ENCODE measurements around the gene SDK2. TPM values are rescaled to one million over a fixed set of nuclear protein-coding genes. Genes with fewer than 3 reads are reported as not detected.

The SDK2 gene, protein sequence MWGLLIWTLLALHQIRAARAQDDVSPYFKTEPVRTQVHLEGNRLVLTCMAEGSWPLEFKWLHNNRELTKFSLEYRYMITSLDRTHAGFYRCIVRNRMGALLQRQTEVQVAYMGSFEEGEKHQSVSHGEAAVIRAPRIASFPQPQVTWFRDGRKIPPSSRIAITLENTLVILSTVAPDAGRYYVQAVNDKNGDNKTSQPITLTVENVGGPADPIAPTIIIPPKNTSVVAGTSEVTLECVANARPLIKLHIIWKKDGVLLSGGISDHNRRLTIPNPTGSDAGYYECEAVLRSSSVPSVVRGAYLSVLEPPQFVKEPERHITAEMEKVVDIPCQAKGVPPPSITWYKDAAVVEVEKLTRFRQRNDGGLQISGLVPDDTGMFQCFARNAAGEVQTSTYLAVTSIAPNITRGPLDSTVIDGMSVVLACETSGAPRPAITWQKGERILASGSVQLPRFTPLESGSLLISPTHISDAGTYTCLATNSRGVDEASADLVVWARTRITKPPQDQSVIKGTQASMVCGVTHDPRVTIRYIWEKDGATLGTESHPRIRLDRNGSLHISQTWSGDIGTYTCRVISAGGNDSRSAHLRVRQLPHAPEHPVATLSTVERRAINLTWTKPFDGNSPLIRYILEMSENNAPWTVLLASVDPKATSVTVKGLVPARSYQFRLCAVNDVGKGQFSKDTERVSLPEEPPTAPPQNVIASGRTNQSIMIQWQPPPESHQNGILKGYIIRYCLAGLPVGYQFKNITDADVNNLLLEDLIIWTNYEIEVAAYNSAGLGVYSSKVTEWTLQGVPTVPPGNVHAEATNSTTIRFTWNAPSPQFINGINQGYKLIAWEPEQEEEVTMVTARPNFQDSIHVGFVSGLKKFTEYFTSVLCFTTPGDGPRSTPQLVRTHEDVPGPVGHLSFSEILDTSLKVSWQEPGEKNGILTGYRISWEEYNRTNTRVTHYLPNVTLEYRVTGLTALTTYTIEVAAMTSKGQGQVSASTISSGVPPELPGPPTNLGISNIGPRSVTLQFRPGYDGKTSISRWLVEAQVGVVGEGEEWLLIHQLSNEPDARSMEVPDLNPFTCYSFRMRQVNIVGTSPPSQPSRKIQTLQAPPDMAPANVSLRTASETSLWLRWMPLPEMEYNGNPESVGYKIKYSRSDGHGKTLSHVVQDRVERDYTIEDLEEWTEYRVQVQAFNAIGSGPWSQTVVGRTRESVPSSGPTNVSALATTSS (N-terminal part only)
- 44.0 TPM for polyA plus RNA-seq (ENCODE audit: insufficient read length)

DNA sequence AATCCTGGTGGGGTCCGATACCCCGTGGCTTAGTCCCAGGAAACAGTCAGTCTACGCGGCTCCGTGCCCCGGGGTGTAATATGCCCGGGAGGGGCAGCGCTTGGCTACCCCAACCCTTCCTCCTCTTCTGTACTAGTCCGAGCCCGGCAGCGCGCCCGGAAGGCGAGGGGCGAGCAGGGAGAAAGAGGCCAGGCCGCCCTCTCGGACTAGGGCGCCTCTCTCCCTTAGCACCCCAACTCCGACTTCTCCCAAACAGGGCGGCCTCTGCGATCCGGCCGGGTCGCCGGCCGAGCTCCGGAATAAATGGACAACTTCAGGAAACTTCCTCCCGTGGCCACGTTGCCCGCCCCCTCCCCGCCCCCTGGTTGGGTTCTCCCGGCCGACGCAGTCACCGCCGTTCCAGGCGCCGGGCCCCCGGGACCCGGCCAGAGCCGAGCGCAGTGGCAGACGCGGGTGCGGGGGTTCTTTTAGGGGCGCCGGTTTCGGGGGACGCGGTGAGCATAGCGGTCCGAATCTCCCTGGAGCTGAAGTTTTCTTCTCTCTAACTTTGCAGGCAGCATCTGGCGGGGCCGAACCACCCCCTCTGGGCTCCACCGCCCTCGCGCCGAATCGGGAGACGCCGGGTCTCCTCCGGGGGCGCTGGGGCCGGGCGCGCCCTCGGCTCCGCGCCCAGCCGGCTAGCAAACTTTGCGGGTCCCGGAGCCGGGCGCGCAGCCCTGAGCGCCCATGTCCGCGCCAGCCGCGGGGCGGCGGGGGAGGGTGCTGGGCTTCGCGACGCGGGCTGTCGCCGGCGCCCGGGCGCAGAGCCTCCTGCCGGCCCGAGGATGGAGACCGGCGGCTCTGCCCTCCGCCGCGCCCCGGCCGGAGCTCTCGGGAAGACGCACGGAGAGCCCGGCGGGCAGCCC lies at the start of gene SDK2:
Gene SDK2 (minus strand): TSS at position 301 of the 905 bp plus-strand sequence. CDS start 357 bp downstream, outside the sequence.
- DNase-seq, result no peak

DNA sequence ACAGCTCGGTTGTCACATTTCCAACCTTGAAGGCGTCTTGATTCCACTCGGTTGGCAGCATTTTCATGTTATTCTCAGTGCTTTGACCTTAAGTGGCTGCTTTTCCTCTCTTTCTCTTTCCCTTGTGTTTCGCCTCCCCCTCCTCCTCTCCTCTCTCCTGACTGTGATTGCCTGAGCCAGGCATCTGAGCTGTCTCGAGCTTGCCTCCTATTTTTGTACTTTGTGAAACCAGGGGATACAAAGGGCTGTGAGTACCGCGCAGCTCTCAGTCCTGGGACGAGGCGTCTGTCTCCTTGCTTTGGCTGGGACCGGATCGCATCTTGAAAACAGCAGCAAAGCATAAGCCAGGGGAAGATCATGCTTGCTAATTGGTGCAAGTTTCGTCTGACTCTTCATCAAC lies 48.8 kb upstream of the SDK2 start:
- no peak for DNase-seq

DNA sequence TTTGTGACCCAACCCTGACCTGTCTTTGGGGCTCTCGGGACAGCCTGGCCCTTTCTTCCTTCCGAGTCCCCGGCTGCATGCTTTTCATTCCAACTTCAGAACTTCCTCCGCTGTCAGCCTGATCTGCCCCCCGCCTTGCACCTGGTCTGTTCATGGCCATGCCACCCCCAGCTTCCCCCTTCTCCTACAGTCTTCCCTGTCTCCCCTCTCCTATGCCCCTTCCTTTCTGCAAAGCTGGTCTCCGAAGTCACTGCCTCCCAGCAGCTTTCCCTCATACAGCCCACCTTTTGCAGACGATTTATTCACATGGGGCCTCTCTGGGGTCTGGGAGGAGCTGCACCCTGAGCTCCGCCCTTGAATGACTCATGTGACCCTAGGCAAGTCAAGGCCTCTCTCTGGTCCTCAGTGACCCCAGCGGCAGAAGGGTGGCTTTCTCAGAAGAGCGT lies 47.1 kb upstream of the SDK2 start:
- DNase-seq, result no peak

DNA sequence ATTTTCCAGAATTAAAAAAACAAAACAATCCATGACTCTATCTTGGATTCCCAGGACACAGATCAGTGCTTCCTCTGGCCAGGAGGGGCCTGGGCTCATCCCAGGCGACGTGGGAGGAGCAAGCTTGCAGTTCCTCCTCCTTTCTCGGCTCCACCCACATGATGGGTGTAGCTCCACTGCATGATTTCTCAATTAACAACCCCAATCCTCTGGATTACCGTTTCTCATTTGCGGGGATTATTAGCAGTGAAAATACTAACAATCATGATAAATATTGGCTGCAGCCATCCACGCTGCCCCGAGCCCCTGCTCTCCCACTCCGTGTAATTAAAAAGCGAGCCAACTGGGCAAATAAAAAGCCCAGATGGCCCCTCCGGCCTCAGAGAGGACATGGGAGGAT lies 46.4 kb upstream of the SDK2 start:
- no peak for DNase-seq

DNA sequence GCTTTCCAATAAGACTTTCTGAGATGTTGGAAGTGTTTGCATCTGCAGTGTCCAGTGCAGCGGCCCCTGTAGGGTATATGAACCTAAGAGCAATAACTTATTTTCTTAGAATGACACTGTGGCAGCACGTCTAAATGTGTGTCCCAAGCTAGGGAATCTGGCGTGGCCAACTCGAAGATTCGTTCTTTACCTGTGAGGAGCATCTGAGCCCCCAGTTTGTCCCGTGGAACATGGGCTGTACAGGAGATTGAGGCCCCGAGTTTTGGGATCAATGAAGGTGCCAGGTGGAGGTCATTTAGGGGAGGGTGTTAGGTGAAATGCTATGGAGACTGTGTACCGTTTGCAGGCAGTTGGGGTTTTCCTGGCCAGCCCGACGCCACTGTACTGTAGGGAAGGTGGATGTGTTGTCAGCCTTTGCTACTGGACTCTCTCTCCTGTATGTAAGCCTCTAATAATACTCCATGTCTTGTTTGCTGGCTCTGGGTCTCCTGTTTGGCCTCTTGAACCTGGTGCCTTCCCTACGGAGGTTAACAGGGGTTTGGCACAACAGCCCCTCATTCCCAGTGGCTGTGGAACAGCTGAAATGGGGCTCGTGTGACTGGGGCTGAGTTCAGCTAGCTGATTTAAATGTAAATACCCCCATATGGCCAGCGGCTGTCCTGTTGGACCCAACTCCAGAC lies 45.5 kb upstream of the SDK2 start:
- no peak for DNase-seq

DNA sequence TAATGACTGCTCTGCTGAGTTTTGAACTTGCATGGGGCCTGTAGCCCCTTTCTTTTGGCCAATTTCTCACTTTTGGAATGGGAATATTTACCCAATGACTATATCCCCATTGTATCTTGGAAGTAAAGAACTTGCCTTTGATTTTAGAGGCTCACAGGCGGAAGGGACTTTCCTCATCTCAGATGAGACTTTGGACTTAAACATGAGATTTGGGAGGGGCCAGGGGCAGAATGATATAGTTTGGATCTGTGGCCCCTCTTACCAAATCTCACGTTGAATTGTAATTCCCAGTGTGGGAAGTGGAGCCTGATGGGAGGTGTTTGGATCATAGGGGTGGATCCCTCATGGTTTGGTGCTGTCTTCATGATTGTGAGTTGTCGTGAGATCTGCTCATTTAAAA lies 42.7 kb upstream of the SDK2 start:
- no peak for DNase-seq

DNA sequence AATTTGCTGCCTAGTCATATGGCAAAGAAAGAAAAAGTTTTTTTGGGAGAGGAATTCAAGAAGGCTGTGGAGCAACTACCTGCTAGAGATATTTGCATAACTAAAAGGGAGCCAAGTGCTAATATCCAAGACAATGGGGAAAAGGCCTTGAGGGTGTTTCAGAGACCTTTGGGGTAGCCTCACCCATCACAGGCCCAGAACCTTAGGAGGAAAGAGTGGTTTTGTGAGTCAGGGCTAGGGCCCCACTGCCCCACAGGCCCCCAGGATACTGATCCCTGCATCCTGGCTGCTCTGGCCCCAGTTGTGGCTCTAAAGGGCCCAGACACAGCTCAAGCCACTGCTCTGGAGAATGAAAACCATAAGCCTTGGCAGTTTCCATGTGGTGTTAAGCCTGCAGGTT lies 41.9 kb upstream of the SDK2 start:
- no peak for DNase-seq

DNA sequence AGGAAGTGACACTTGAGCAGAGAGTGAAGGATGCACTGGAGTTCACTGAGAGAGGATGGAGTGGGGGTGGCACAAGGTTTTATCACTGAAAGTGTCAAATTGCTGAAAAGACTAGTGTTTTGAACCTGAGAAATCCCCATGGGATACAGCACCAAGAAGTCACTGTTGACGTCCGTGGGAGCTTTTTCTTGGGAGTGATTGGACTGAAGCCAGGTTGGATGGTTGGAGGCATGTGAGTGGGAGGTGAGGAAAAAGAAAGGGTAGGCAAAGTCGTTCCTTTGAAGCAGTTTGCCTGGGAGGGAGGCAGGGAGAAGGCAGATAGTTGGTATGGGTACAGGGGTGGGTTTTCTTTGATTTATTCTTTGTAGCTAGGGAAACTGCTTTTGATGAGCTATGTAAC lies 39.9 kb upstream of the SDK2 start:
- no peak for DNase-seq

DNA sequence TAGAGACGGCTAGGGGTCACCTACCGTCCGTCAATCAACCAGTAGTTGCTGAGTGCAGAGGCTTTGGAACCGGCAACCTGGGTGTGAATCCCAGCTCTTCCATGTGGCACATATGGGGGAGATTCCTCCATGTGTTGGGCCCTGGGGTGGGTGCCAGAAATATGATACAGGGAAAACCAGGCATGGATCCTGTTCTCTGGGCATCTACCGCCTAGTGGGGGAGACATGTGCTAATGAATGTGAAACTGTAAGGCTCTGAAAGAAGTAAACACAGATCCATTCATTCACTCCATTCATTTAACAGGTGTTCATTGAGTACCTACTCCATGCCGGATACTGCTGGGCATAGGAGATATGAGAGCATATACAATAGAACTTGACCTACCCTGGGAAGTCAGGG lies 39.5 kb upstream of the SDK2 start:
- DNase-seq, result no peak

DNA sequence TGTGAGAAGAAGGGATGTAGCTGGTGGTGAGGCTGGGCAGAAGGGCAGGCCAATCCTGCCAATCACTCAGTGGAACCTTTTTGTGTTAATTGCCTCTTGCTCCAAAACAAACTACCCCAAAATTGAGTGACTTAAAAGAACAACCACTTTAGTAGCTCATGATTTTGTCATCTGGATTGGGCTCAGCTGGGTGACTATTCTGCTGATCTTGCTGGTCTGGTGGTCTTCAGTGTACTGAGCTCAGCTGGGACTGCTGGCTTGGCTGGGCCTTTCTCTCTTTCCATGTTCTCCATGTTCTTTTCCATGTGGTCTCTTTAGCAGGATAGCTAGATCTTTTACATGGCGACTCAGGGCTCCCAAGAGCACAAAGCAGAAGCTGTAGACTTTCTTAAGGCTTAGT lies 37.7 kb upstream of the SDK2 start:
- no peak for DNase-seq

DNA sequence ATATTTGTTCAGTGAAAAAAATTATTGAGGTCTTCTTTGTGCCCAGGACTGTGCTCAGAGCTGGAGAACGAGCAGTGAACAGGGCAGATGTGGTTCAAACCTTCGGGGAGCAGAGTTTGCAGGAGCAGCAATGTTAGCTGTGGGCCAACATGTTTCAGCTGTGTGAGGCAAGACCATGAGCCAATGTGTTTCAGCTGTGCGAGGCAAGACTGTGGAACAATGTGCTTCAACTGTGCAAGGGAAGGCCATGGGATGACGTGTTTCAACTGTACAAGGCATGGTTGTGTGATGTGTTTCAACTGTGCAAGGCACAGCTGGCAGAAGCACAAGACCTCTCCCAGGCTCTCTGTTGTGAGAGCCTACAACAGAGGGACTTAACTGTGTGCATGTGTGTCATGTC lies 35.2 kb upstream of the SDK2 start:
- DNase-seq, result no peak

DNA sequence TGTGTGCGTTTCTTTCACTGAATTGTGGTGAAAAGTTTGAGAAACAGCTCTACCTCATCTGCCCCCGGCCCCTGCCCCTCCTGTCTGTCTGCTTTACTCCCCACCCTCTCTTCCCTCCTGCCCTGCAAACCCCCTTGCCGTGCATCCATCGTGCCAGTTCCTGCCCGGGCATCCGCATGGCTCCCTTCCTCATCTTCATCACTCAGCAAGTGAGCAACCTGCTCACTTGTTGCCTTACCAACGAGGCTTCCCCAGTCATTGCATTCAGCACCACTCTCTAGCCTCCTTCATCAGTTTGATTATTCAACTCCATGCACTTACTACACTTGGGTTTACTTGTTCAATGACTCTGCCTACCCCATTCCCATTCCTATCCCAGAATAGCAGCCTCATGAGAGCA lies 34.8 kb upstream of the SDK2 start:
- no peak for DNase-seq

DNA sequence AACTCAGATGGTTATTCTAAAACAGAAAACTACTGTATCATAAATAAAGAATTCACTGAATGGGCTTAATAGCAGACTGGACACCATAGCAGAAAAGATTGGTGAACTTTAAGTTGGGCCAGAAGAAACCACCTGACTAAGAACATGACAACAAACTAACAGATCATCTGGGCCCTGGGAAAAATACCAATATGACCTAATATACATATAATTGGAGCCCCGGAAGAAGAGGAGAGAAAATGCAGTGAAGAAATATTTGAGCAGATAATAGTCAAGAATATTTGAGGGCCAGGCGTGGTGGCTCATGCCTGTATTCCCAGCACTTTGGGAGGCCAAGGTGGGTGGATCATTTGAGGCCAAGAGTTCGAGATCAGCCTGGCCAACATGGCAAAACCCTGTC lies 25.5 kb upstream of the SDK2 start:
- DNase-seq, result no peak

DNA sequence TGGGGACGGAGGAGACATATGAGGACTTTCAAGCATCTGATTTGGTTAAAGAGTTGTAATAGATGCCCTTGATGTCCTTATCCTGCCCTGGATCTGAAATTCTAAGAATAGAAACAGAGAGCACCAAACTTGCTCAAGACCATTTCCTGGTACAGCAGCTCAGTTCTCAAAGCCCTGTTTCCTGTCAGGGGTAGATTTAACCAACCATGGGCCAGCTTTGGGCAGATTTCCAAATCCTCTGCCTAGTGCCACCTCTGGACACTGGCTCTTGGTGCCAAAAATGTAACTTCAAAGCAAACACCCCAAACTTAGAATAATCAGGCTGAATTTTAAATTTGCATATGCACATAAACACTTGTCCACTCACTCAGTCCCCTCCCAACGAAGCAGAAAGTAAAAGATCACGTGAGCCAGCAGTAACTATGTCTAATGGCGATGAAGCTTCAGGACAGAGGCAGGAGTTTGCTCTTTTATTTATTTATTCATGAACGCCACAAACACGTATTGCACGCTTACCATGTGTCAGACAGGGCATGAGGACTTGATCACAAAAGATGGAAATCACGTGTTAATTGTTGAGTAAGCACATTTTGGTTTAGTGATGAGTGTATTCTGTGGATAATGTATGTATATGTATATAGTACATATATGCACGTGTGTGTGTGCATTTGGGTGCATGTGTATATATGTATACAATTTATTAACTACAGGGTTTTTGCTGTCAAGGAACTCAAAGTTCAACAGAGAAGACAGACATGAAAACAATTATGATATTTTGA lies 23.1 kb upstream of the SDK2 start:
- DNase-seq, result no peak

DNA sequence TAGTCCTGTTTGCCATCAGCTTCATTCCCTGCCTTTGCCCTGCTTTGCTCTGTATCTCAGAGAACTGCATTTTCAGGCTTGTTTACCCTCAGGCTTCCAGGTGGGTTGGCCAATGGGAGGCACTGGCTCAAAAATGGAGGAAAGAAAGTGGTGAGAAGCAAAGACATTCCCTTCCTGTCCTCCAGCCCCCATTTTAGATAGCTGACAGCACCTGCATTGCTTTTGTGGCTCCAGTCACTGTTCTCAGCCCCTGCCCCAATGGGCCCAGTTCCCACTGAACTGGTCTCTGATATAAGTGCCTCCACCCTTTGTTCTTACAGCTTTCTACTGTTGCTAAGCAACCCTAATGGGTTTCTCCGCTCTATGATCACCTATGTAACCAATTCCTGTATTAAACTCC lies 19.4 kb upstream of the SDK2 start:
- no peak for DNase-seq

DNA sequence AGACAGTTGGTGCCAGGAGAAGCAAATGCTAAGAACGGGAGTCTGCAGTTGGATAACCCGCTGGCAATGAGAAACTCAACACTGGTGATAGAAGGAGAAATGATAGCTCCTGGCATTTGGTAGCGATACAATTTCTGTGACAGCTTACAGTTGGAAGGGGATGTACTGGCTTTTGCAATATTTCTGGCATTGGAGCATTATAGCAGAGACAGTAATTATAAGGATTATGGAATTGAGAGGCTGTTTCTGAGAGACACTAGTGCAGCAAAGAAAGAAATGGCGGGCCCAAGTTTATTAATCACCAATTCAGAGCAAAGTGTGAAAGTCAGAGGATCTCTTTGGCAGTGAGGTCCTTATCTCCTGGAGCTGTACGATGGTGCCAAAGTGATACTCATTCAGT lies 16.1 kb upstream of the SDK2 start:
- no peak for DNase-seq

DNA sequence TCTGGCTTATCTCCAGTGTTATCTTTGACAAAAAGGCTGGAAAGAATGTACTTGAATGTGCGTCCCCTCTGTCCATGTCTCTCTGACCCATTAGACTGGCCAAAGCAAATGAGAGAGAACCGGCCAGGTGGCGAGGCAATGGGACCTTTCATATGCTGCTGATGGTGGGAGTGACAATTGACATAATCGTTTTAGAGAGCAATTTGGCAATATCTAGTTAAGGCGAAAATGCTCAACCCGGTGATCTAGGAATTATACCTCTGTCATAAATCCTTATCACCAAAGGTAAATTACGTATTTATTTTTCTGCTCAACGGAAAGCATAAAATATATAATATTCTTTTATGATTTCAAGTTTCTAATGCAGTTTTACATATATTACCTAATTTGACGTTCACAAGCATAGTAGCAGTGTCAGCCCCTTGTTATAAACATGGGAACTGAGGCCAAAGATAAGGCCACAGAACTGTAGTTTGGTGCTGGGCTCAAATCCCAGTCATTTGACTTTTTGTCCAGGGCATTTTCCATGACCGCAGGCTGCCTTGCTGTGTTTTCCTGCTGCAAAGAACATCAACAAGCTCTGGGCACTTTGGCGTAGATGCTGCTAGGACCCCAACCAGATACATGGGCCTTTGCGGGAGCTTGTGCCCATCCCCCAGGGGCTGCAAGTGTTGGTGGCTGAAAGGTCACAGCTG lies 14.7 kb upstream of the SDK2 start:
- DNase-seq, result no peak

DNA sequence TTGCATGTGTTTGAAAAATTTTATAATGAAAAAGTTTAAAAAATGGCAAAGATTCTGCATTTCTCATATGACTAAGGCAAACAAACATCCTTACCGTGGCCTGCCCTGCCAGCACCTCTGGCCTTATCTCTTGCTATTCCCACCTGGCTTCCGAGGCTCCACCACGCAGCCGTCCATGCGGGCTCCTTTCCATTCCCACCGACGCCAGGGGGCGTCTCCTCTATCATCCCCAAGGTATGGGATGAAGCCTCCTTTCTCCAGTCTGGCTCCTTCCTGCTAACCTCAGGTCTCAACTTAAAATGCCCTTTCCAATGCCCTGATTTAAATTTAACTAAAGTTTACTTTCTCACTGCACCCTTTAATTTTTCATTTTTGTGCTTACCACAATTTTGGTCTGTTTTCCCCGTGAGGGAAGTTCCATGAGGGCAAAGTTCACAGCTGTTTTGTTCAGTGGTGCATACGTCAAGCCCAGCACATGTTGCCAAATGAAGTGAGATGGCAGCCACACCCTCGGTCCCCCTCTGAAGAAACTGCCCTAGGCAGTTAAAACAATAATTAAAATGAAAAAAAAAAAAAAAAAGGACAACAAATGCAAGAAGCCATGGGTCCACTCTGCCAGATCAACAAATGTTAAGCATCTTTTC lies 13.3 kb upstream of the SDK2 start:
- no peak for DNase-seq

DNA sequence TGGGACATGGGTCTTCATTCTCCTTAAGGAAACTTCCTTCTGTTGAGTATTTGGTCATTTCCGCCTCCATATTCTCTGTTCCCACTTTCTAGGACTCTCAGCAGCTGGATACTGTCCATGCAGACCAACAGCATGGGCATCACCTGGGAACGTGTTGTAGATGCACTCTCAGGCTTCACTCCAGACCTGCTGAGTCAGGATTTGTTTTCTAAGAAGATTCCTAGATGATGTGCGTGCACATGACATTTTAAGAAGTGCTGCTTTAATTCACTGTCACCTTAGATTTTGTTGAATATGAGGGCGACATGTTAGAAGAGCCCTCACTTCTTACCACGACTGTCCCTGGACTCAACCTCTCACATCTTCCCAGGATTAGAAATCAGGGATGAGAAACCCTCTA lies 10.0 kb upstream of the SDK2 start:
- DNase-seq, result no peak
